Measurements from ENCODE around the gene XYLT2.

Gene XYLT2

GRCh38 chr17:50372758-50373556 is 27.0 kb downstream of the XYLT2 start, which contains the start of the genes EME1 and MRPL27:
Gene EME1, plus strand, starts transcription at chr17:50373229. Its CDS starts 1,980 bp downstream, at chr17:50375209.
Gene MRPL27, minus strand, starts transcription at chr17:50373184. Its CDS starts 14 bp downstream, at chr17:50373170.
- no peaks in the 10 kb centered on the region for H3K27me3 Mint-ChIP-seq (ENCODE audit: low read depth)
- peak within 1 kb of the TSS; percentile 95 for H3K4me3 Mint-ChIP-seq
- H3K4me1 Mint-ChIP-seq (ENCODE audit: low read depth) = peaks cover 23% of the 10 kb centered on the region
- peak; percentile 85 for DNase-seq (ENCODE audit: low spot score)
- H3K9me3 Mint-ChIP-seq = no peaks in the 10 kb centered on the region
- H3K36me3 Mint-ChIP-seq (ENCODE audit: low read depth) = peaks cover 41% of the 10 kb centered on the region
- H3K27ac Mint-ChIP-seq = peak within 1 kb of the TSS; percentile 99

- Mint-ChIP-seq H3K27ac (peak overlapping the region; percentile 99), H3K36me3 (ENCODE audit: low read depth) (peaks cover 37% of the 10 kb centered on the region), H3K4me3 (peak overlapping the region; percentile 95), H3K27me3 (ENCODE audit: low read depth) (no peaks in the 10 kb centered on the region), H3K9me3 (no peaks in the 10 kb centered on the region), H3K4me1 (ENCODE audit: low read depth) (peaks cover 23% of the 10 kb centered on the region)
- no peak for DNase-seq (ENCODE audit: low spot score)
These were observed 27.8 kb downstream of the XYLT2 start for GRCh38 chr17:50373705-50374104.

GRCh38 chr17:50375858-50376538 is 30.1 kb downstream of the XYLT2 start:
- Mint-ChIP-seq H3K9me3 (no peaks in the 10 kb centered on the region), H3K27ac (peak overlapping the region; percentile 26), H3K4me1 (ENCODE audit: low read depth) (peaks cover 20% of the 10 kb centered on the region), H3K4me3 (no peak overlapping the region), H3K27me3 (ENCODE audit: low read depth) (no peaks in the 10 kb centered on the region), H3K36me3 (ENCODE audit: low read depth) (peaks cover 35% of the 10 kb centered on the region)
- DNase-seq (ENCODE audit: low spot score) = no peak

GRCh38 chr17:50379351-50380132 is 33.6 kb downstream of the XYLT2 start:
- H3K9me3 Mint-ChIP-seq = no peaks in the 10 kb centered on the region
- H3K27ac Mint-ChIP-seq = no peak overlapping the region
- peaks cover 3% of the 10 kb centered on the region for H3K4me1 Mint-ChIP-seq (ENCODE audit: low read depth)
- peaks cover 44% of the 10 kb centered on the region for H3K36me3 Mint-ChIP-seq (ENCODE audit: low read depth)
- DNase-seq (ENCODE audit: low spot score) = no peak
- no peaks in the 10 kb centered on the region for H3K27me3 Mint-ChIP-seq (ENCODE audit: low read depth)
- no peak overlapping the region for H3K4me3 Mint-ChIP-seq

GRCh38 chr17:50380369-50381259 is 34.7 kb downstream of the XYLT2 start:
- no peaks in the 10 kb centered on the region for H3K27me3 Mint-ChIP-seq (ENCODE audit: low read depth)
- peaks cover 52% of the 10 kb centered on the region for H3K36me3 Mint-ChIP-seq (ENCODE audit: low read depth)

GRCh38 chr17:50381260-50381815 is 35.4 kb downstream of the XYLT2 start:
- Mint-ChIP-seq H3K36me3 (ENCODE audit: low read depth) (peaks cover 53% of the 10 kb centered on the region), H3K27me3 (ENCODE audit: low read depth) (no peaks in the 10 kb centered on the region), H3K9me3 (no peaks in the 10 kb centered on the region), H3K4me1 (ENCODE audit: low read depth) (no peaks in the 10 kb centered on the region), H3K4me3 (no peak overlapping the region), H3K27ac (no peak overlapping the region)
- no peak for DNase-seq (ENCODE audit: low spot score)

More at GRCh38 chr17:50380369-50381259, 34.7 kb downstream of the XYLT2 start:
- no peak overlapping the region for H3K27ac Mint-ChIP-seq
- H3K4me1 Mint-ChIP-seq (ENCODE audit: low read depth) = peaks cover under 1% of the 10 kb centered on the region
- H3K9me3 Mint-ChIP-seq = no peaks in the 10 kb centered on the region
- no peak for DNase-seq (ENCODE audit: low spot score)
- no peak overlapping the region for H3K4me3 Mint-ChIP-seq

GRCh38 chr17:50381920-50382319 is 36.0 kb downstream of the XYLT2 start:
- Mint-ChIP-seq H3K27me3 (ENCODE audit: low read depth) (no peaks in the 10 kb centered on the region), H3K36me3 (ENCODE audit: low read depth) (peaks cover 58% of the 10 kb centered on the region), H3K27ac (no peak overlapping the region), H3K4me1 (ENCODE audit: low read depth) (no peaks in the 10 kb centered on the region), H3K9me3 (no peaks in the 10 kb centered on the region), H3K4me3 (no peak overlapping the region)
- no peak for DNase-seq (ENCODE audit: low spot score)

GRCh38 chr17:50382931-50383330 is 37.0 kb downstream of the XYLT2 start:
- Mint-ChIP-seq H3K27ac (no peak overlapping the region), H3K9me3 (no peaks in the 10 kb centered on the region), H3K4me1 (ENCODE audit: low read depth) (no peaks in the 10 kb centered on the region), H3K36me3 (ENCODE audit: low read depth) (peaks cover 63% of the 10 kb centered on the region), H3K27me3 (ENCODE audit: low read depth) (no peaks in the 10 kb centered on the region), H3K4me3 (no peak overlapping the region)
- no peak for DNase-seq (ENCODE audit: low spot score)

- no peak for DNase-seq (ENCODE audit: low spot score)
- Mint-ChIP-seq H3K36me3 (ENCODE audit: low read depth) (peaks cover 71% of the 10 kb centered on the region), H3K9me3 (no peaks in the 10 kb centered on the region), H3K4me1 (ENCODE audit: low read depth) (no peaks in the 10 kb centered on the region), H3K27ac (no peak overlapping the region), H3K4me3 (no peak overlapping the region), H3K27me3 (ENCODE audit: low read depth) (no peaks in the 10 kb centered on the region)
These were observed 40.6 kb downstream of the XYLT2 start for GRCh38 chr17:50386510-50386909.

GRCh38 chr17:50388728-50389127 is 42.8 kb downstream of the XYLT2 start:
- Mint-ChIP-seq H3K27me3 (ENCODE audit: low read depth) (no peaks in the 10 kb centered on the region), H3K4me3 (no peak overlapping the region), H3K9me3 (no peaks in the 10 kb centered on the region), H3K36me3 (ENCODE audit: low read depth) (peaks cover 71% of the 10 kb centered on the region), H3K27ac (no peak overlapping the region), H3K4me1 (ENCODE audit: low read depth) (peaks cover 2% of the 10 kb centered on the region)
- DNase-seq (ENCODE audit: low spot score) = no peak

- no peak overlapping the region for H3K4me3 Mint-ChIP-seq
- DNase-seq (ENCODE audit: low spot score) = no peak
- no peaks in the 10 kb centered on the region for H3K27me3 Mint-ChIP-seq (ENCODE audit: low read depth)
- peaks cover 73% of the 10 kb centered on the region for H3K36me3 Mint-ChIP-seq (ENCODE audit: low read depth)
- peaks cover 2% of the 10 kb centered on the region for H3K4me1 Mint-ChIP-seq (ENCODE audit: low read depth)
- no peaks in the 10 kb centered on the region for H3K9me3 Mint-ChIP-seq
- no peak overlapping the region for H3K27ac Mint-ChIP-seq
These were observed 43.6 kb downstream of the XYLT2 start for GRCh38 chr17:50389534-50389933.

- Mint-ChIP-seq H3K4me1 (ENCODE audit: low read depth) (peaks cover 17% of the 10 kb centered on the region), H3K27me3 (ENCODE audit: low read depth) (no peaks in the 10 kb centered on the region), H3K36me3 (ENCODE audit: low read depth) (peaks cover 68% of the 10 kb centered on the region), H3K9me3 (no peaks in the 10 kb centered on the region), H3K4me3 (no peak overlapping the region), H3K27ac (no peak overlapping the region)
- no peak for DNase-seq (ENCODE audit: low spot score)
These were observed 46.7 kb downstream of the XYLT2 start for GRCh38 chr17:50392621-50393020.

- Mint-ChIP-seq H3K36me3 (ENCODE audit: low read depth) (peaks cover 59% of the 10 kb centered on the region), H3K27me3 (ENCODE audit: low read depth) (no peaks in the 10 kb centered on the region), H3K27ac (no peak overlapping the region), H3K4me1 (ENCODE audit: low read depth) (peaks cover 20% of the 10 kb centered on the region), H3K9me3 (no peaks in the 10 kb centered on the region), H3K4me3 (peak overlapping the region; percentile 3)
- no peak for DNase-seq (ENCODE audit: low spot score)
These were observed 47.8 kb downstream of the XYLT2 start for GRCh38 chr17:50393700-50394099.
